ENCODE results near the gene APPBP2. TPM values are rescaled to one million over a fixed set of nuclear protein-coding genes. Genes with fewer than 3 reads are reported as not detected.
"Not testable (repeated sequence)": the region's sequence is repeated elsewhere in the genome, so short reads cannot be mapped to it uniquely, and the experiment has no call there.

The APPBP2 gene, protein sequence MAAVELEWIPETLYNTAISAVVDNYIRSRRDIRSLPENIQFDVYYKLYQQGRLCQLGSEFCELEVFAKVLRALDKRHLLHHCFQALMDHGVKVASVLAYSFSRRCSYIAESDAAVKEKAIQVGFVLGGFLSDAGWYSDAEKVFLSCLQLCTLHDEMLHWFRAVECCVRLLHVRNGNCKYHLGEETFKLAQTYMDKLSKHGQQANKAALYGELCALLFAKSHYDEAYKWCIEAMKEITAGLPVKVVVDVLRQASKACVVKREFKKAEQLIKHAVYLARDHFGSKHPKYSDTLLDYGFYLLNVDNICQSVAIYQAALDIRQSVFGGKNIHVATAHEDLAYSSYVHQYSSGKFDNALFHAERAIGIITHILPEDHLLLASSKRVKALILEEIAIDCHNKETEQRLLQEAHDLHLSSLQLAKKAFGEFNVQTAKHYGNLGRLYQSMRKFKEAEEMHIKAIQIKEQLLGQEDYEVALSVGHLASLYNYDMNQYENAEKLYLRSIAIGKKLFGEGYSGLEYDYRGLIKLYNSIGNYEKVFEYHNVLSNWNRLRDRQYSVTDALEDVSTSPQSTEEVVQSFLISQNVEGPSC
- polyA plus RNA-seq (ENCODE audit: insufficient read length in 10 of 10), result 10 to 100 TPM; 27.0 to 40.3 (median 32.7) TPM
- long read RNA-seq, donor 1, full-length matches to known transcripts, result 4 of 4 reads
- long read RNA-seq, donor 1, partial matches to known transcripts, result 0 of 4 reads
- long read RNA-seq, donor 1, other reads (novel, unspliced or antisense), result 0 of 4 reads
- long read RNA-seq, donor 2, full-length matches to known transcripts, result 4 of 4 reads
- long read RNA-seq, donor 2, partial matches to known transcripts, result 0 of 4 reads
- long read RNA-seq, donor 2, other reads (novel, unspliced or antisense), result 0 of 4 reads
- long read RNA-seq, donor 3, result 0 reads
- long read RNA-seq, donor 4, full-length matches to known transcripts, result 1 of 1 reads
- long read RNA-seq, donor 4, partial matches to known transcripts, result 0 of 1 reads
- long read RNA-seq, donor 4, other reads (novel, unspliced or antisense), result 0 of 1 reads
- long read RNA-seq, donor 5, full-length matches to known transcripts, result 3 of 3 reads
- long read RNA-seq, donor 5, partial matches to known transcripts, result 0 of 3 reads
- long read RNA-seq, donor 5, other reads (novel, unspliced or antisense), result 0 of 3 reads
- long read RNA-seq, donor 6, full-length matches to known transcripts, result 6 of 6 reads
- long read RNA-seq, donor 6, partial matches to known transcripts, result 0 of 6 reads
- long read RNA-seq, donor 6, other reads (novel, unspliced or antisense), result 0 of 6 reads
- long read RNA-seq, donor 7, full-length matches to known transcripts, result 1 of 1 reads
- long read RNA-seq, donor 7, partial matches to known transcripts, result 0 of 1 reads
- long read RNA-seq, donor 7, other reads (novel, unspliced or antisense), result 0 of 1 reads
- long read RNA-seq, donor 8, full-length matches to known transcripts, result 5 of 5 reads
- long read RNA-seq, donor 8, partial matches to known transcripts, result 0 of 5 reads
- long read RNA-seq, donor 8, other reads (novel, unspliced or antisense), result 0 of 5 reads
- long read RNA-seq, donor 9, full-length matches to known transcripts, result 1 of 1 reads
- long read RNA-seq, donor 9, partial matches to known transcripts, result 0 of 1 reads
- long read RNA-seq, donor 9, other reads (novel, unspliced or antisense), result 0 of 1 reads

DNA sequence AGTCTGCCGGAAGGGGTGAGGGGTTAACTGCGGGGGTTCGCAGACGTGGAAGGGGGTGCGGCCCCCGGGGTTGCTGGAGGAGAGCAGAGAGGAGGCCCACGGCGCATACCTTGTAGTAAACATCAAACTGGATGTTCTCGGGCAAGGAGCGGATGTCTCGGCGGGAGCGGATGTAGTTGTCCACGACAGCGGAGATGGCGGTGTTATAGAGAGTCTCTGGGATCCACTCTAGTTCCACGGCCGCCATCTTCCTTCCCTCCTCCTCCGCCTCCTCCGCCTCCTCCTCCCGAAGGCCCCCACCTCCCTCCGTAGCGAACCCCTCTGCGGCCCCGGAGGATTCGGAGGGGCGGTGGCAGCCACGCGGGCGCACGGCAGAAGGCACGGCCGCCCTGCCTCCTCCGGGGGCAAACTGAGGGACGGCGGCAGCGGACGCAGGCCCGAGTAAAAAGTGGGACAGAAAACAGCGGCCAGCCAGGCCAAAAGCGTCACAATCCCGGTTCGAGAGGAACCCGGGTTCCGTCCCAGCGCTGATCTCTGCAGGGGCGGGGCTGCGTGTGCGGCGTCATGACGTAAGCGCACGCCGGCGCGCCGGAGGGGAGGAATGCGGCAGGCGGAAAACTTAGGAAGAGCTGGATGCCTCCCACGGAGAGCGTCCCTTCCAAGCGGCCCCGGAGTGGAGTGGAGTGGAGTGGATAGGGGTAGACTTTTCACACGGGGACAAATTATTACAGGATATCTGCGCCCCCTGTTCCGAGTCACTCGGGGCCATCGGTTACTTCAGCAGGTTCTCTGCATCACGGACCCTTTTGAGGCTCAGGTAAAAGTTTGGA is at the start of gene APPBP2:
APPBP2 (minus strand) TSS at position 558 of the 830 bp plus-strand sequence; CDS start at position 247, 311 bp downstream.
- DNase-seq, result peak; percentile 90 to 98 (median 94)

GRCh38 chr17:60573236-60574051 is 47.4 kb upstream of the APPBP2 start:
- peak in 2 of 3 donors; percentile 33 to 64 for DNase-seq

GRCh38 chr17:60565233-60565632 is 39.2 kb upstream of the APPBP2 start:
- DNase-seq, result no peak

- no peak for DNase-seq
Measured at GRCh38 chr17:60563743-60564142, 37.7 kb upstream of the APPBP2 start.

DNA sequence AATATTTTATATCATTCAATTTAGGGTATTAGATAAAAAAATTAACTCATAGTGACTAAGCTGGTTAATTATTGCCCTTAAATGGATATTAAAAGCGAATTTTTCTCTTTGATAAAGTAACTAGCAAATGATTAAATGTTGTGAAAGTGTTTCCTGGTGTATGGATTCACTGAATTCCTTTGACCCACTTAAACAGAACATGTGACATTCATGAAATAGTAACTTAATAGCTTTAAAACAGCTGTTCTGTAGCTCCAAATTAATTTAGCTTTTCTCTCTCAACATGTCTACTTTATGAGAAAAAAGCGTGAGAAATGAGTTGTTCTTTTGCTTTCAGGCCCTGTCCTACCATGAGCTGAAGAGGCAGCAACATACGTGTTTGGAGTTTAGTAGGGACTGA is 36.4 kb upstream of the APPBP2 start:
- no peak for DNase-seq

DNA sequence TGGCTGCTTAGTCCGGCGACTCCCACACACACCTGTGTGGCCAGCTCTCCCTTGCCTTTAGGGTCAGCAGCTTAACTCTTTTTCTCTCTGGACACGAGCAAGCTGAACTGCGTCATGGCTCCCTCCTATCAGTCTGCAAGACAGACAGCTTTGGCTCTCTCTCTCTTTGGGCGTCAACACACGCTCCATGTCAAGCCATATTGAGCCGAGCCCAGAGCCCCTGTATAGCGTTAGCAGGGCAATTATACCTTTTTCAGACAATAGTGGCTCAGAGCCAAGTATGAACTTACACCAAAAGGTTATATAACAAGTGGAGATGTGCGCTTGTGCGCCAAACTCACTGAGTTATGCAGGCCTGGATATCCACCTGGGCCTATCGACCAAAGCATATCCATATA is 34.8 kb upstream of the APPBP2 start:
- DNase-seq, result no peak

DNA sequence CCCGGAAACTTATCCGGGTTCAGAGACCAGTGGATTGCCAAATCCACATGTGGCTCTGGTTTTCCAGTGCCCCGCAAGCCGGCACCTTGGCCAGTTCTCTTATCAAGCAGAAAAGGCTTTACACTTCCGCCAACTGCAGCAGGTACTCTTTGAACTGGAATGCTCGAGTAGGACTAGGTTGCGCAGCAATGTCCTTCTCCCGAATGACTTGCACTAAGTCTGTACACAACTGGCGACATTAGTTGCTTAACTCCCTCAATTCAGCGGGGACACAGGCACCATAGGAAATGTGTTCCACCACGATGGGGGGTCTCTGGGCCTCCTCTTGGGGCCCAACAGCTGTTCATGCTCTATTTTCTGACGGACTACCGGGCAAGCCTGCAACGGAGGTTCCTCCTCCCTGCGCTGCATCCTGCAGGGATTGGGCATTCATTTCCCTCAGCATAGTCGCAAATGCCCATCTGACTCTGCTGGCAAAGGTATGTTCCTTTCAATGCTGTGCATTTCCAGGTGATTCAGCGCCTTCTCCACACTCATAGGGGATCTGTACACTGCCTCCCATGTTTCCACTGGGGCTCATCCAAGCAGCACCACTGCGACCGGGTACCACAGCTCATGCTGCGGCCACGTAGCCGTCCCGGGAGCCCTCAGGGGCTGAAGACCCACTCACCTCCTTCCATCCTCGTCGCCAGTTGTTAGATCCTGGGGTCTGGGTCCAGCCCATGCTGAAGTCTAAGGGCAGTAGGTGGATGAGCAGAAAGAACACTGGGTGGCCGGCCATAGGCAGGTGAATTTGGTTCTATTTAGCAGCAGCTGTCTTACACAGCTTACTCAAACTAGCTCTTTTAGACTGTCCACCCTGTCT is 34.2 kb upstream of the APPBP2 start:
- no peak for DNase-seq

DNA sequence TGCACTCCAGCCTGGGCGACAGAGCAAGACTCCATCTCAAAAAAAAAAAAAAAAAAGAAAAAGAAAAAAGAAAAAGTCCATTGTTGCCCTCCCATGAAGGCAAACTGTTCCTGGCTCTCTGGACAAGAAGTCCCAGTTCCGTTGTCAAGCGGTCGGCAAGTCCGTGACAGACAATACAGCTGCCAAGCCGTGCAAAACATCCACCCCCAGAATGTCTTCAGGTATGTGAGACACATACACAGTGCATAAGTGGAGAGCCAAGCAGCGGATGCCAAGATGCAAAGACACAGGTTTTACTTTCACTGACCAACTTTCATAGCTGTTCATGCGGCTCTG is 33.6 kb upstream of the APPBP2 start:
- no peak for DNase-seq

GRCh38 chr17:60557805-60558204 is 31.8 kb upstream of the APPBP2 start:
- DNase-seq, result no peak

DNA sequence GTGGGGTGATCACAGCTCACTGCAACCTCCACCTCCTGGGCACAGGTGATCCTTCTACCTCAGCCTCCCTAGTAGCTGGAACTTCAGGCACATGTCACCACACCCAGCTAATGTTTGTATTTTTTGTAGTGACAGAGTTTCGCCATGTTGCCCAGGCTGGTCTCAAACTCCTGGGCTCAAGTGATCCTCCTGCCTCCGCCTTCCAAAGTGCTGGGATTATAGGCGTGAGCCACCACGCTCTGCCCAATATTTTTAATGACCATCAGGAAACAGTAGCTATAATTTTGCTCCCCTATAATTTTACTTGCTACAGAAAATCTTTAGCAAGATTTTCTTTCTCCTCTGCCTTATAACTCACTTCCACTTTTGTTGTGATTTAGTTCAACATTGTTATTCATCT is 29.7 kb upstream of the APPBP2 start:
- DNase-seq, result no peak

DNA sequence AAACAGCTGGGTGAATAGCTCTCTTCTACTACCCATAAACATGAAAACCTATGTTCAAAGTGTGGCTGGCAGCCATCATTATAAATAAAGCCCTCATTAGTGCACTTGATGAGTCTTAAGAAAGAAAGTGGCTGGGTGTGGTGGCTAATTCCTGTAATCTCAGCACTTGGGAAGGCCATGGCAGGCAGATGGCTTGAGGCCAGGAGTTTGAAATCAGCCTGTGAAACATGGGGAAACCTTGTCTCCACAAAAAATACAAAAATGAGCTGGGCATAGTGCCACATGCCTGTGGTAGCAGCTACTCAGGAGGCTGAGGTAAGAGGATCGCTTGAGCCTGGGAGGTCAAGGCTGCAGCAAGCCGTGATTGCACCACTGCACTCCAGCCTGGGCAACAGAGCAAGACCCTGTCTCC is 28.3 kb upstream of the APPBP2 start:
- DNase-seq, result peak in 1 of 3 donors; percentile 59

DNA sequence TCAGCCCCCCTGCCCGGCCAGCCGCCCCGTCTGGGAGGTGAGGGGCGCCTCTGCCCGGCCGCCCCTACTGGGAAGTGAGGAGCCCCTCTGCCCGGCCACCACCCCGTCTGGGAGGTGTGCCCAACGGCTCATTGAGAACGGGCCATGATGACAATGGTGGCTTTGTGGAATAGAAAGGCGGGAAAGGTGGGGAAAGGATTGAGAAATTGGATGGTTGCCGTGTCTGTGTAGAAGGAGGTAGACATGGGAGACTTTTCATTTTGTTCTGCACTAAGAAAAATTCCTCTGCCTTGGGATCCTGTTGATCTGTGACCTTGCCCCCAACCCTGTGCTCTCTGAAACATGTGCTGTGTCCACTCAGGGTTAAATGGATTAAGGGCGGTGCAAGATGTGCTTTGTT is 26.2 kb upstream of the APPBP2 start:
- not testable (repeated sequence) for DNase-seq

GRCh38 chr17:60548990-60549389 is 22.9 kb upstream of the APPBP2 start:
- no peak for DNase-seq

- DNase-seq, result no peak
Measured at GRCh38 chr17:60545465-60546191, 19.6 kb upstream of the APPBP2 start.

DNA sequence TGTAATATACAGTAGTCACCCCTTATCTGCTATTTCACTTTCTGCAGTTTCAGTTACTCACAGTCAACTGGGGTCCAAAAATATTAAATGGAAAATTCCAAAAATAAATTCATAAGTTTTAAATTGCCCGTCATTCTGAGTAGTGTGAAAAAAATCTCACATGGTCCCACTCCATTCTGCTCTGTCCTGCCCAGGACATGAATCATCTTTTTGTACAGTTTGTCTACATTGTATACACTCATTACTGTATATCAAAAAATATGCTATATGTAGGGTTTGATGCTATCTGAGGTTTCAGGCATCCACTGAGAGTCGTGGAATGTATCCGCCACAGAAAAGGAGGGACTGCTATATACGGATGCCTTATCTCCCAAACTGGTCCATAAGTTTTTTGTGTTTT is 16.0 kb upstream of the APPBP2 start:
- DNase-seq, result no peak

- DNase-seq, result no peak
Measured at GRCh38 chr17:60540460-60540859, 14.4 kb upstream of the APPBP2 start.

DNA sequence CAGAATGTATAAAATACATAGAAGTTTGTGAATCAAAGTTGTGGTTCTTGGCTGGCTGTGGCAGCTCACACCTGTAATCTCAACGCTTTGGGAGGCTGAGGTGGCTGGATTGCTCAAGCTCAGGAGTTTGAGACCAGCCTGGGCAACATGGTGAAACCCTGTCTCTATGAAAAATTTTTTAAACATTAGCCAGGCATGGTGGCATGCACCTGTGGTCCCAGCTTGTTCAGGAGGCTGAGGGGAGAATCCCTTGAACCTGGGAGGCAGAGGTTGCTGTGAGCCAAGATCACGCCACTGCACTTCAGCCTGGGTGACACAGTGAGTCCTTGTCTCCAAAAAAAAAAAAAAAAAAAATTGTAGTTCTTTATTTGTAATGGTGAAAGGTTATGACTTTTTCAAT is 13.8 kb upstream of the APPBP2 start:
- no peak for DNase-seq

GRCh38 chr17:60538726-60539125 is 12.7 kb upstream of the APPBP2 start:
- DNase-seq, result no peak
